ENCODE measurements around the gene RNU1-4.
"Not testable (repeated sequence)": the region's sequence is repeated elsewhere in the genome, so short reads cannot be mapped to it uniquely, and the experiment has no call there.

RNU1-4 gene

DNA sequence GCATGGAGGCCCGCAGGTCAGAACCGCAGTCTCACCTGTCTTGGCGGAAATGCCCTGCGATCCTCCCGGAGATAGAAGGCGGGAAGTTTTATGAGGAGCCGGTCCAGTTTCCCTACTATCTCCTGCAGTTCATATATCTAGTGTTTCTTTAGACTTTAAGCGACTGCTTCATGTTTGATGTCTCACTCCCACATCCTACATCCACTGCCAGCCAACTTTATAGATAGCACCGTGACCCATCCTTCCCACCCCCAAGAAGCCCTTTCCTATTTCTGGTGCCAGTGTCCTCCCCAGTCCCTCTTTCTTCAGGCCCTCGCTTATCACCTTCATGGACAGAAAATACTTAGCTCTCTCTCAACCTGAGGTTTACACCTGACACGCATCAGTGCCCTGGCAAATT is 914 bp downstream of the RNU1-4 start:
- H3K36me3 ChIP-seq; H3K27me3 ChIP-seq; H3K4me1 ChIP-seq; intact Hi-C loops (cut with DNase I; ENCODE audit: low total_unique reads); H3K4me3 ChIP-seq; H3K27ac ChIP-seq; H3K9me3 ChIP-seq; DNase-seq: not testable (repeated sequence)

DNA sequence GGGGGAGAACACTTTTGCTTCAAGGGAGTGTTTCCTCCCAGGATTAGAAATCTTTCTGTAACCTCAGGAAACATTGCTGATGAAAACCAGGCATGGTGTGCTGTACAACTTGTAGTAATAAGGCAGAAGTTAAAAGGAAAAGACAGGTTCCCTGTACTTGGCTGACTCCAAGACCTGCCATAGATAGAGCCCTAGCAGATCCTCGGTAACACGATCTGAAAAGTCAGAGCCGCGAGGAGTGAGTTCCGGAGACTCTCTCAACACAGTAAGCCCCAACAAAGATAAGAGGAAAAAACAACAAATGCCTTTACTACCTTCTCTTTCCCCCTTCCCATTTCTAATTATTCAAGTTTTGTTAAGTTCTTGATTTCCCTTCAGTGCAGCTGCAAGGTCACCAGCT is 7.3 kb downstream of the RNU1-4 start:
- DNase-seq; H3K4me1 ChIP-seq; H3K27me3 ChIP-seq; H3K36me3 ChIP-seq; intact Hi-C loops (cut with DNase I; ENCODE audit: low total_unique reads); H3K4me3 ChIP-seq; H3K27ac ChIP-seq; H3K9me3 ChIP-seq: not testable (repeated sequence)

DNA sequence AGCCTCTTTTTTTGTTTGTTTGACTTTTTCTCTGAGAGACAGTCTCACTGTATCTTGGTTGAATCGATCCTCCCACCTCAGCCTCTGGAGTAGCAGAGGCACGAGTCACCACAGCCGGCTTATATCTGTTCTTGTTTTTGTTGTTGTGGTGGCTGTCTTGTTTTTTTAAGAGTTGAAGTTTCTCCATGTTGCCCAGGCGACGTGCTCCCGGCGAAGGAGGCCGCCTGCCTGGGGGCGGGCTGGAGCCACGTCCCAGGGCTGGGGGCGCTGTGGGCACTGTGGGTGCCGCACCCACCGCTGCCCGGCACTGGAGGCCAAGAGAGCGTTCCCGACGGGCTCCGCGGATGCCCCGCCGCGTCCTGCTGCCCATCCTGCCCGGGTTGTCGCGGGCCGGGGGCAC is 8.4 kb downstream of the RNU1-4 start:
- H3K27ac ChIP-seq; H3K27me3 ChIP-seq; intact Hi-C loops (cut with DNase I; ENCODE audit: low total_unique reads); H3K4me3 ChIP-seq; H3K9me3 ChIP-seq; DNase-seq; H3K4me1 ChIP-seq; H3K36me3 ChIP-seq: not testable (repeated sequence)

DNA sequence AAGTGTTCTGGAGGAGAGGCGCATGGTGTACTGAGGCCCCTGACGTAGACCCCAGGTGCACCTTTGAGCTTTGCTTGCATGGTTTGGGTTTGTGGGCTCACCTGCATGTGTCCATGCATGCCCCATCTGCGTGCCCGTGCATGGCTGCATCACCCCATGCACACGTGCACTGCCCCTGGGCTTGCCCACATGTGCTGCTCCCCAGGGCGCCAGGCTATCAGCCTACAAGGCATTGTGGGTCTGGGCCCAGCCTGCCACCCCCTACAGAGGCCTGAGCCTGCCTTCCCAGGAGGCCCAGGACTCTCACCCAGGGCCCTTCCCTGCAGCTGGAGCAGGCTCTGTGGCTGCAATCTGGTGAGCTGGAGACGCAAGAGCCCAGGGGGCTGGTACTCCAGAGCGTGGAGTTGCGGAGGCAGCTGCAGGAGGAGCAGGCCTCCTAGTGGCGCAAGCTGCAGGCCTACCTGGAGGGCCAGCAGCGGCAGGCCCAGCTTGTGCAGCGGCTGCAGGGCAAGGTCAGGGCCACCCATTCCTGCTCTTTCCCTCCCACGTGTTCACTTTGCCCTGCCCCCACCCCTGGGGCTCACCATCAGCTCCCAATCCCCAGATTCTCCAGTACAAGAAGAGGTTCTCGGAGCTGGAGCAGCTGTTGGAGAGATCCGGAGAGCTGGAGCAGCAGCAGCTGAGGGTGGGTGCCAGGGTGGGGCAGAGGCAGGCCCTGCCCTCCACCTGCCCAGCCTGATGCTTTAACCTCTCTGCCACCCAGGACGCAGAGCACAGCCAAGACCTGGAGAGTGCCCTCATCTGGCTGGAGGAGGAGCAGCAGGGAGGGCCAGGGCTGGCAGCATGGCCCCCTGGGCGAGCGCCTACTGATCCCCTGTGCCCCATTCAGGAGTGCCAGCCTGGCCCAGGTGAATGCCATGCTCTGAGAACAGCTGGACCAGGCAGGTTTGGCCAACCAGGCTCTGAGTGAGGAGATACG is 9.9 kb downstream of the RNU1-4 start:
- intact Hi-C loops (cut with DNase I; ENCODE audit: low total_unique reads); H3K4me3 ChIP-seq; DNase-seq; H3K4me1 ChIP-seq; H3K36me3 ChIP-seq; H3K27ac ChIP-seq; H3K9me3 ChIP-seq; H3K27me3 ChIP-seq: not testable (repeated sequence)

DNA sequence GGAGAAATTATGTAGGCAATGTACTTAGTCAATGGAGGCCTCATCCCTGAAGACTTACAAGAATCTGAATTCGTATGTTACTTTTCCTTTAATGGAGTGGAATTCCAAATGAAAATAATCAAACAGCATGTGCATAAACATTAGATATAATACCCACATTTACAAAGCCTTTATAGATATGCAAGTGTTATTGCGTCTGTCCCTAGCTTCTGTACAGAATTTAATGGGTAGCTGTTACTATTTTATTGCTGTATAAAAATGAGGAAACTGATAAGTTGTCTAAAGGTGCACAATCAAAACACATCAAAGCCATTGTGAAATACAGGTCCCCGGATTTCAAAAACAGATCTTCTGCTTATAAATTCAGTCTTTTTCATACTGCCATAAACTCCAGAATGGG is 12.5 kb downstream of the RNU1-4 start:
- H3K4me3 ChIP-seq; H3K27me3 ChIP-seq; intact Hi-C loops (cut with DNase I; ENCODE audit: low total_unique reads); DNase-seq; H3K27ac ChIP-seq; H3K36me3 ChIP-seq; H3K4me1 ChIP-seq; H3K9me3 ChIP-seq: not testable (repeated sequence)

DNA sequence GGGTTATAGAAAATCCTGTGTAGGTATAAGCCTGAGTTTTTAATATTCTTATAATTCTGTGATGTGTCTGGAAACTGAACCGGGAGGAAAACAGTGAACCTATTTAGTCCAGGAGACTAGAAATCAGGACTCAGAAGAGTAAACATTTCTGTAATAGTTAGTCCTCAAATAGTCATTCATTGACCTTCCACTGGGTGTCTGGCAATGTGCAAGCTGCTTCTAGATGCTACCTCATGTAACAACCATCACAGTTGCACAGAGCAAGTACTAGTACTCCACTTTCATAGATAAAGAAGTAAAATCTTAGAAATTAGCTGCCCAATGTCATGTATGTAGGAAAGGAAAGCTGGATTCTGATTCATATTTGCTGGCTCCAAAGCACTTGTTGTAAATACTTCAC is 15.1 kb downstream of the RNU1-4 start:
- H3K4me1 ChIP-seq; DNase-seq; H3K36me3 ChIP-seq; H3K4me3 ChIP-seq; intact Hi-C loops (cut with DNase I; ENCODE audit: low total_unique reads); H3K9me3 ChIP-seq; H3K27ac ChIP-seq: not testable (repeated sequence)
- H3K27me3 ChIP-seq: peaks cover 0 to 12% of the 10 kb centered on the region in 2 donors

GRCh38 chr1:16755932-16756331 is 15.6 kb downstream of the RNU1-4 start:
- peaks cover 0 to 17% of the 10 kb centered on the region in 2 donors for H3K27me3 ChIP-seq
- H3K9me3 ChIP-seq; H3K36me3 ChIP-seq; H3K4me3 ChIP-seq; H3K27ac ChIP-seq; intact Hi-C loops (cut with DNase I; ENCODE audit: low total_unique reads); H3K4me1 ChIP-seq; DNase-seq: not testable (repeated sequence)

DNA sequence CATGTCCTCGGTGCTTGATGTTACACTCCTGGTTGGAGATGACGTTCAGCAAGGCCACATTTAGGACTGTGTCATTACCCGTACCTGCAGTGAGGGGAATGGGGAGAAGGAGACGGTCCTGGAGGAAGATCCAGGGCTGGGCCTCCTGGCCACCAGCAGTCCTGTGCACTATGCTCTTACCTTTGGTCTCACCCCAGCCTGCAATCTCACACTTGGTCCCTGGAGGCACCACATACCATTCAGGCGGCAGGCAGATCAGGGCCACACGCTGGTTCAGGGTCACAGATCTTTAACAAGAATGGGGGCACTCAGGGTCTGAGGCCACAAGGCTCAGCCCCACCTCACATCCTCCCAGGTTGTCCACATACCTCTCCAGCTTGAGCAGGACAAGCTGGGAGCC is 17.3 kb downstream of the RNU1-4 start:
- H3K9me3 ChIP-seq; H3K36me3 ChIP-seq; H3K27ac ChIP-seq; H3K4me3 ChIP-seq; DNase-seq; intact Hi-C loops (cut with DNase I; ENCODE audit: low total_unique reads); H3K4me1 ChIP-seq: not testable (repeated sequence)
- peaks cover 0 to 17% of the 10 kb centered on the region in 2 donors for H3K27me3 ChIP-seq

GRCh38 chr1:16758060-16758459 is 17.7 kb downstream of the RNU1-4 start:
- intact Hi-C loops (cut with DNase I; ENCODE audit: low total_unique reads); H3K36me3 ChIP-seq; H3K4me3 ChIP-seq; H3K9me3 ChIP-seq; H3K4me1 ChIP-seq; H3K27ac ChIP-seq: not testable (repeated sequence)
- peaks cover 0 to 17% of the 10 kb centered on the region in 2 donors for H3K27me3 ChIP-seq
- peak in 1 of 2 donors; percentile 59 for DNase-seq

- H3K9me3 ChIP-seq; intact Hi-C loops (cut with DNase I; ENCODE audit: low total_unique reads); H3K4me3 ChIP-seq; H3K27ac ChIP-seq; H3K36me3 ChIP-seq; H3K4me1 ChIP-seq: not testable (repeated sequence)
- peak in 1 of 2 donors; percentile 60 for DNase-seq
- H3K27me3 ChIP-seq: peaks cover 0 to 17% of the 10 kb centered on the region in 2 donors
Observed at GRCh38 chr1:16759041-16759493, 18.8 kb downstream of the RNU1-4 start.

GRCh38 chr1:16759650-16760455 is 19.5 kb downstream of the RNU1-4 start:
- H3K4me1 ChIP-seq; H3K4me3 ChIP-seq; H3K27ac ChIP-seq; H3K9me3 ChIP-seq; H3K36me3 ChIP-seq; intact Hi-C loops (cut with DNase I; ENCODE audit: low total_unique reads): not testable (repeated sequence)
- H3K27me3 ChIP-seq: peaks cover 0 to 20% of the 10 kb centered on the region in 2 donors
- peak in 1 of 2 donors; percentile 43 for DNase-seq

GRCh38 chr1:16760456-16760765 is 20.1 kb downstream of the RNU1-4 start:
- H3K4me1 ChIP-seq; H3K4me3 ChIP-seq; H3K9me3 ChIP-seq; H3K27ac ChIP-seq; H3K36me3 ChIP-seq; intact Hi-C loops (cut with DNase I; ENCODE audit: low total_unique reads): not testable (repeated sequence)
- DNase-seq: peak in 1 of 2 donors; percentile 39
- peaks cover 0 to 20% of the 10 kb centered on the region in 2 donors for H3K27me3 ChIP-seq

DNA sequence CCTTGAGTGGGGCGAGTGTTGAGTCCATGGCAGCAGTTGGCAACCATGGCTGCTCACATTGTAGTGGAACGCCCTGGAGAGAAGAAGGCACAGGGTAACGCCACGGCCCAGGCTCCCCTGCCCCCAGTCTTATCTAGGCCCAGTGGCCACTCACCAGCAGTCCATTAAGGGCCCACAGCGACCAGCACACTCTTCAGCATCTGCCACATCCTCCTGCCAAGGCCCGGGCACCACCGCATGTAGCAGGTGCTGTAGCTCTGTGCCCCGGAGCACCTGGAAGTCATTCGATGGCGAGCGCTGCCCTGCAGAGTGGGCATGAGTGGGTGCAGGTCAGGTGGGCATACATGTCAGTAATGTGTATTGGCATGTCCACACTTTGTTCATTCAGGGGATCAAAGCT is 20.5 kb downstream of the RNU1-4 start:
- H3K4me3 ChIP-seq; H3K27ac ChIP-seq; H3K36me3 ChIP-seq; H3K9me3 ChIP-seq; intact Hi-C loops (cut with DNase I; ENCODE audit: low total_unique reads); H3K4me1 ChIP-seq: not testable (repeated sequence)
- peaks cover 0 to 21% of the 10 kb centered on the region in 2 donors for H3K27me3 ChIP-seq
- peak in 1 of 2 donors; percentile 33 for DNase-seq

DNA sequence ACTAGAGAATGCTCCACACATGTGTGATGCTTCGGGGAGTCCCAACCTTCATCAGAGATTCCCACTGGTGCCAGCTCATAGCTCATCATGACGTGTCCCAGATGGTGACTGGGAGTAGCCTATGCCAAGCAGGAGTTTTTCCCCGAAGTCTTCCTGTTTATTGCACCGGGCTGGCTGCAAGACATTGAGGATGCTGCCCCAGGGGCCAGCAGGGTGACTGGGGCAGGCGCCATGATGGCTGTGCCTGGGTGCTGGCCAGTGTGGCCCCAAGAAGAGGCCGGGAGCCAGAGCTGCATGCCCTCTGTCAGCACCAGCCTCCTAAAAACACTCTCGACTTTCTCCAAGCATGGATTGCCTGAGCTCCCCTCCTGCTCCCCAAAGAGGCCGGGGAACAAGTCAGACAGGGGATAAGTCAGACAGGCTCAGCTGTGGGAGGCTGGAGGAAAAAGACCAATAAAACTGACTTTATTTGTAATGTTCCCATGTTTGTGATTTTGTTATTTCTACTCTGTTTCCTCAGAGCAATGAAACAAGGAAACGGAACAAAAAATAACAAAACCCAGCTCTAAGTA is 24.0 kb downstream of the RNU1-4 start:
- H3K27ac ChIP-seq; DNase-seq; H3K4me3 ChIP-seq; intact Hi-C loops (cut with DNase I; ENCODE audit: low total_unique reads); H3K36me3 ChIP-seq; H3K9me3 ChIP-seq; H3K4me1 ChIP-seq: not testable (repeated sequence)
- H3K27me3 ChIP-seq: peaks cover 0 to 25% of the 10 kb centered on the region in 2 donors
